Measurements from ENCODE around the gene LHPP. TPM values are rescaled to one million over a fixed set of nuclear protein-coding genes. Genes with fewer than 3 reads are reported as not detected.

Gene LHPP
- total RNA-seq, 1 experiment from 2014 or later, result 6.6 TPM

DNA sequence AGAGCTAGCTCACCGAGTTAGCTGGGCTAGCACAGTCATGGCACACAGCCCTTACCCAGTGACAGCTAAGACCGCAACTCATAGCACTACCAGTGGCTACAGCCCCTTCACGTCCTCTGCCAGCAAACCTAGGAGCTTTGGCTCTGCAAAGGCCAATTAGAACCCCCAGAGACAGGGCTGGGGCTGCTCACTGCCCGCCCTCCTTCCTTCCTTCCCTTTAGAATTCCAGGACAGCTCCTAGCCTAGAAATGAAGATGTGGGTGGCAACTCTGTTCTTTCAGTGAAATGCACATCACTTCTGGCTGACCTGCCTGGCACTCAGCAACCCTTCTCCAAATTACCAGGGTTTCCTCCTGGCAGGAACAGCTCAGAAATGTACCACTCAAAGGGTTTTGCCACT is 182.6 kb downstream of the LHPP start:
- CTCF ChIA-PET, result no interaction called here
- Histone ChIP-seq H3K4me1 (ENCODE audit: insufficient read depth, low read length) (no peaks in the 10 kb centered on the region), H3K9me3 (ENCODE audit: low read length) (no peaks in the 10 kb centered on the region), H3K4me2 (ENCODE audit: low read length) (no peak overlapping the region), H3K27me3 (ENCODE audit: low read length) (no peaks in the 10 kb centered on the region), H4K20me1 (ENCODE audit: low read length) (no peaks in the 10 kb centered on the region), H3K9me2 (replicated peaks; ENCODE audit: low read length) (no peaks in the 10 kb centered on the region), H3K36me3 (ENCODE audit: low read depth, low read length) (no peaks in the 10 kb centered on the region), H3K4me3 (ENCODE audit: low read length) (no peak overlapping the region), H3K9ac (ENCODE audit: low read length) (no peak overlapping the region), H2AFZ (ENCODE audit: low read length) (no peak overlapping the region), H3K27ac (ENCODE audit: low read length) (no peak overlapping the region), H3K79me2 (ENCODE audit: low read length) (no peaks in the 10 kb centered on the region), H3F3A (ENCODE audit: low read length, unreplicated experiment) (no peaks in the 10 kb centered on the region)
- ATAC-seq, result no peak
- DNase-seq, result no peak
- POLR2A ChIA-PET (ENCODE audit: unreplicated experiment), result no interaction called here
- TF ChIP-seq EZH2 (IDR thresholded peaks at IDR 0.05; ENCODE audit: low read length, unreplicated experiment) (no peak), EZH2phosphoT487 (IDR thresholded peaks at IDR 0.05; ENCODE audit: borderline replicate concordance, low read length) (no peak), CTCF (conservative IDR thresholded peaks at IDR 0.05; ENCODE audit: low read depth, low read length) (no peak)
- no TSS peak for BruUV-seq (replicated peaks)
- intact Hi-C loops (cut with micrococcal nuclease), result no loop called here

DNA sequence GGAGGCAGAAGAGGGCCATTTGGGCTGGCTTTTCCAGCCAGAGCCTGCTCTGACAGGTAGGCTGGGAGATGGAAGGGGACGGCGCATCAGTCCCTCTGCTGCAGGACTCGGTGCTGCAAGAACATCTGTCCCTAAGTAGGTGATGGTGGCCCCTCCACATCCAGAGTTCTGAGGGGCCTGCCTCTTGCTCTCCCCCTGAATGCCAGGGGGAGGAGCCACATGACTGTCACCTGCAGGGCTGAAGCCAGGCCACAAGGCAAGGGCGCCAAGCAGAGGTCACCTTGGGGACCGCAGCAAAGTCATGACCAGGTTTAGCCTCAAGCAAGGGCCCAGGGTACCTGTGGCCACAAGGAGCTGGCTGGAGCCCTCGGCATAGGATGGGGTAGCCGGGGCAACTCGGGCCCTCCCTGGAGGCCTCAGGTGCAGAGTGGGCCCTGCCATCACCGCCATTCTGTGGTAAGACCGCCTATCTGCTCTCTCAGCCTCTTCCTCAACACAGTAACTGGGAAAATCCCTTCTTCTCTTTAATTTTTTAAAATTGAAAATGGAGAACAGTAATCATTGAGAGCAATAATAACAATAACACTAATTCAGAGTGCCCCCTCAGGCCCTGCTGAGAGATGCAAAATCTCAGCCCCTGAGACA is 183.3 kb downstream of the LHPP start:
- H2AFZ ChIP-seq (ENCODE audit: low read length), result no peak overlapping the region
- no peaks in the 10 kb centered on the region for H3K9me3 ChIP-seq (ENCODE audit: low read length)
- H3K4me2 ChIP-seq (ENCODE audit: low read length), result no peak overlapping the region
- intact Hi-C loops (cut with micrococcal nuclease), result no loop called here
- no peaks in the 10 kb centered on the region for H3K27me3 ChIP-seq (ENCODE audit: low read length)
- no peaks in the 10 kb centered on the region for H3F3A ChIP-seq (ENCODE audit: low read length, unreplicated experiment)
- no peaks in the 10 kb centered on the region for H3K9me2 ChIP-seq (replicated peaks; ENCODE audit: low read length)
- H3K4me3 ChIP-seq (ENCODE audit: low read length), result no peak overlapping the region
- BruUV-seq (replicated peaks), result no TSS peak
- H3K79me2 ChIP-seq (ENCODE audit: low read length), result no peaks in the 10 kb centered on the region
- H3K4me1 ChIP-seq (ENCODE audit: insufficient read depth, low read length), result no peaks in the 10 kb centered on the region
- H3K9ac ChIP-seq (ENCODE audit: low read length), result no peak overlapping the region
- ATAC-seq (no peak), DNase-seq (no peak)
- ChIA-PET POLR2A (ENCODE audit: unreplicated experiment) (no interaction called here), CTCF (no interaction called here)
- TF ChIP-seq EZH2 (IDR thresholded peaks at IDR 0.05; ENCODE audit: low read length, unreplicated experiment), result no peak
- H4K20me1 ChIP-seq (ENCODE audit: low read length), result no peaks in the 10 kb centered on the region
- no peak overlapping the region for H3K27ac ChIP-seq (ENCODE audit: low read length)
- no peaks in the 10 kb centered on the region for H3K36me3 ChIP-seq (ENCODE audit: low read depth, low read length)

DNA sequence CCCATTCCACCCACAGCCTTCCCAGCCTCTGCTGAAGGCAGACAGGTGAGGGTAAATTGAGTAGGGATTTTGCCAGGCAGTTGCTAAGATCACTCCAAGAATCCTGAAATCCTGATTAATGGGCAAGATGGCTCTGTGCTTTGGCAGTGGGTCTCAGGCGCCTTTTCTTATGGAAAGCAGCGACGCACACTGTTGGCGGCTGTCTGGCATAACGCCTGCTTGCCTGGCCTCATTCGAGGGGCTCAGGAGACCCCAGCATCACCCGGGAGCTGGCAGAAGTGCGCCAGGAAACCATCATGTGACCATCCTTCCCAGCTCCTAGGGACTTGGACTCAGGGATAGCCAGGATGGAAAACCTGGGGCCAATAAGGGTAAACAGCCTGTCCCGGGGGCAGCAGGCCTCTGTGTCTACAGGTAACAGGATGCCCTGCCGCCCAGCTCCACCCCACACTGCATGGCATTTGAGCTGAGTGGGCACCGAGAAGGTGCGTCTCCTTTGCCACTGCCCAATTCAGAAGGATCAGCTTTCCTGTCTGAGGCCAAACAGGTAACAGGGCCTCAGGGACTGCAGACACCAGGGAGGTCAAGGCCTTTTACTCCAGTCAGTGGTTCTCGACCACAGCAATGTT is 184.0 kb downstream of the LHPP start:
- CTCF ChIA-PET, result no interaction called here
- no peaks in the 10 kb centered on the region for H3K4me1 ChIP-seq (ENCODE audit: insufficient read depth, low read length)
- H3K9ac ChIP-seq (ENCODE audit: low read length), result no peak overlapping the region
- H3F3A ChIP-seq (ENCODE audit: low read length, unreplicated experiment), result no peaks in the 10 kb centered on the region
- H3K27ac ChIP-seq (ENCODE audit: low read length), result no peak overlapping the region
- H3K9me3 ChIP-seq (ENCODE audit: low read length), result no peaks in the 10 kb centered on the region
- no peak overlapping the region for H2AFZ ChIP-seq (ENCODE audit: low read length)
- no peaks in the 10 kb centered on the region for H3K27me3 ChIP-seq (ENCODE audit: low read length)
- DNase-seq, result no peak
- H4K20me1 ChIP-seq (ENCODE audit: low read length), result no peaks in the 10 kb centered on the region
- H3K4me2 ChIP-seq (ENCODE audit: low read length), result no peak overlapping the region
- no TSS peak for BruUV-seq (replicated peaks)
- no peaks in the 10 kb centered on the region for H3K79me2 ChIP-seq (ENCODE audit: low read length)
- intact Hi-C loops (cut with micrococcal nuclease), result no loop called here
- TF ChIP-seq EZH2phosphoT487 (IDR thresholded peaks at IDR 0.05; ENCODE audit: borderline replicate concordance, low read length) (no peak), CTCF (conservative IDR thresholded peaks at IDR 0.05; ENCODE audit: low read depth, low read length) (no peak), EZH2 (IDR thresholded peaks at IDR 0.05; ENCODE audit: low read length, unreplicated experiment) (no peak)
- no peak for ATAC-seq
- no peaks in the 10 kb centered on the region for H3K36me3 ChIP-seq (ENCODE audit: low read depth, low read length)
- POLR2A ChIA-PET (ENCODE audit: unreplicated experiment), result no interaction called here
- no peak overlapping the region for H3K4me3 ChIP-seq (ENCODE audit: low read length)
- H3K9me2 ChIP-seq (replicated peaks; ENCODE audit: low read length), result no peaks in the 10 kb centered on the region
